PC-9 (cell line): ENCODE results near the gene CDHR2. TPM values are rescaled to one million over a fixed set of nuclear protein-coding genes. Genes with fewer than 3 reads are reported as not detected.

Source experiments
- BruUV-seq: library from RNA; stranded (reverse); fragments of 400-500 nt; replicated peaks from 2 replicates; lab custom pipeline; 2021; lab: Mats Ljungman, UMichigan
- CTCF ChIA-PET: fragments of 300-600 bp; sonication (Branson Sonifier 250); formaldehyde crosslinking; loops from one replicate; lab custom pipeline; 2022; ENCODE audit warnings: antibody characterized with exemption; lab: Charles Lee
- POLR2A ChIA-PET: fragments of 300-600 bp; sonication (Branson Sonifier 250); formaldehyde crosslinking; loops from one replicate; lab custom pipeline; 2022; ENCODE audit warnings: antibody characterized with exemption; ENCODE audit not compliant: unreplicated experiment; lab: Charles Lee
- DNase-seq, 2 experiments: peaks; one replicate each; pipeline versions ENCODE4 v3.0.0 to v3.0.0-alpha.2; 2015 to 2022; ENCODE audit warnings: mixed read lengths in 1 of 2
- H2AFZ ChIP-seq: fragments of 200-600 bp; sonication (generic); 2 replicates; pipeline ENCODE4 v1.8.1; 2017; ENCODE audit warnings: antibody characterized with exemption
- H3F3A ChIP-seq: fragments of 200-600 bp; sonication (generic); 2 replicates; pipeline ENCODE4 v1.8.1; 2017; ENCODE audit warnings: antibody characterized with exemption, mild to moderate bottlenecking, low read depth; ENCODE audit not compliant: insufficient read depth
- H3K27ac ChIP-seq: fragments of 200-600 bp; sonication (generic); 2 replicates; pipeline ENCODE4 v1.6.1; 2016; ENCODE audit warnings: mixed run types
- H3K27me3 ChIP-seq: fragments of 200-600 bp; sonication (generic); 2 replicates; pipeline ENCODE4 v1.6.1; 2016; ENCODE audit warnings: low read depth, mixed run types; ENCODE audit not compliant: insufficient read depth
- H3K36me3 ChIP-seq: fragments of 200-600 bp; sonication (generic); 2 replicates; pipeline ENCODE4 v1.6.1; 2016; ENCODE audit warnings: low read depth, mixed run types
- H3K4me1 ChIP-seq: fragments of 200-600 bp; sonication (generic); replicated peaks from 2 replicates; pipeline ENCODE4 v1.6.1; 2016; ENCODE audit warnings: mixed run types; ENCODE audit not compliant: insufficient read depth
- H3K4me2 ChIP-seq: fragments of 200-600 bp; sonication (generic); 2 replicates; pipeline ENCODE4 v1.6.1; 2017; ENCODE audit warnings: mixed run types
- H3K4me3 ChIP-seq: fragments of 200-600 bp; sonication (generic); 2 replicates; pipeline ENCODE4 v1.6.1; 2016; ENCODE audit warnings: mixed run types
- H3K79me2 ChIP-seq: fragments of 200-600 bp; sonication (generic); 2 replicates; pipeline ENCODE4 v1.6.1; 2017; ENCODE audit warnings: low read depth, mixed run types
- H3K9me2 ChIP-seq: fragments of 200-600 bp; sonication (generic); 2 replicates; pipeline ENCODE4 v1.8.1; 2017; ENCODE audit warnings: mild to moderate bottlenecking; ENCODE audit not compliant: insufficient read depth
- H3K9me3 ChIP-seq: fragments of 200-600 bp; sonication (generic); 2 replicates; pipeline ENCODE4 v1.8.1; 2016; ENCODE audit warnings: low read depth; ENCODE audit not compliant: insufficient read depth
- H4K20me1 ChIP-seq: fragments of 200-600 bp; sonication (generic); 2 replicates; pipeline ENCODE4 v1.8.1; 2017; ENCODE audit not compliant: insufficient read depth
- CTCF ChIP-seq: fragments of 200-600 bp; sonication (generic); conservative IDR thresholded peaks from 2 replicates; pipeline ENCODE4 v1.6.1; 2017; ENCODE audit warnings: mixed run types, antibody characterized with exemption, mild to moderate bottlenecking, moderate library complexity
- EZH2 ChIP-seq: fragments of 200-600 bp; sonication (generic); IDR thresholded peaks from 2 replicates; pipeline ENCODE4 v1.8.0; 2017; ENCODE audit warnings: antibody characterized with exemption, low read depth
- intact Hi-C: fragments of 100-400 bp; cut with micrococcal nuclease; formaldehyde crosslinking; loops from one replicate; pipeline ENCODE4 v1.10.0; 2022; ENCODE audit not compliant: unreplicated experiment
- total RNA-seq: library from RNA; stranded (reverse); gene quantifications from 2 replicates; pipeline ENCODE4 v1.2.3, GENCODE V29; 2021

The CDHR2 gene
- total RNA-seq, 1 experiment from 2014 or later: not detected

GRCh38 chr5:176532795-176533194 lies 16.3 kb upstream of the CDHR2 start:
- Histone ChIP-seq H3K9me3 (no peaks in the 10 kb centered on the region), H3K27me3 (no peaks in the 10 kb centered on the region), H3K36me3 (0 out of 2 replicates have a peak, but pooled peaks cover 3% of the 10 kb centered on the region), H3K79me2 (peaks cover 49% of the 10 kb centered on the region), H3K4me3 (no peak overlapping the region), H3K4me1 (peaks cover 10% of the 10 kb centered on the region), H3K9me2 (no peaks in the 10 kb centered on the region), H3K4me2 (no peak overlapping the region), H3F3A (peaks cover 8% of the 10 kb centered on the region; the same call in 1 of the 2 replicates), H4K20me1 (peaks cover 32% of the 10 kb centered on the region), H2AFZ (no peak overlapping the region), H3K27ac (no peak overlapping the region)
- intact Hi-C loops: loop anchor here (10.0 kb wide), 1 partner anchor 472 kb away; the partner anchor contains the start of gene UIMC1
- ChIA-PET CTCF (interaction anchor here (0.6 kb wide), 1 partner anchor 10 kb away, joined by 3 read pairs; no protein-coding TSS in a partner anchor), POLR2A (interaction anchor here (0.5 kb wide), 1 partner anchor 15 kb away, joined by 5 read pairs; no protein-coding TSS in a partner anchor)
- DNase-seq: no peak
- TF ChIP-seq EZH2: no peak
- no peak for TF ChIP-seq CTCF
- no TSS peak for BruUV-seq

DNA sequence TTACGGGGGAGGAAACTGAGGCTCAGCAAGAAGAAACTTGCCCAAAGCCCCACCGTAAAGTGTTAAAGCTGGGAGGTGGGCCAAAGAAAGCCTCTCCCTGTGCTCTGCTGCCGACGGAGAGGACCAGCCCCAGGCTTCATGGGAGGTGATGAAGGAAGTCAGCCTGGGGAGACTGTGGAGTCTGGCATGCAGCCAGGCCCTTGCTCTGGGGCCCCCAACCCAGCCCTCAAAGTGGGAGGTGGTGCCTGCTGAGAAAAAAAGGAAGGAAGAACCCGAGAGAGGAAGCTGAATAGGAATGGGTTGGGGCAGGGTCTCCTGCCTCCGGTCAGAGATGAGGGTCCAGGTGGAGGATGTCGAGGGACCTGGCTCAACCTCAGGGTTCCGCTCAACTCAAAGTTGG lies 15.8 kb upstream of the CDHR2 start:
- H3K27ac ChIP-seq: no peak overlapping the region
- H4K20me1 ChIP-seq: peaks cover 32% of the 10 kb centered on the region
- ChIA-PET POLR2A (interaction anchor here (0.5 kb wide), 1 partner anchor 14 kb away, joined by 5 read pairs; no protein-coding TSS in a partner anchor), CTCF (no interaction called here)
- TF ChIP-seq EZH2 (no peak), CTCF (no peak)
- no TSS peak for BruUV-seq
- intact Hi-C loops: loop anchor here (10.0 kb wide), 1 partner anchor 471 kb away; the partner anchor contains the start of gene UIMC1
- H3K36me3 ChIP-seq: 0 out of 2 replicates have a peak, but pooled peaks cover 3% of the 10 kb centered on the region
- H3K27me3 ChIP-seq: no peaks in the 10 kb centered on the region
- no peak overlapping the region for H3K4me3 ChIP-seq
- no peak overlapping the region for H3K4me2 ChIP-seq
- no peaks in the 10 kb centered on the region for H3K9me3 ChIP-seq
- peaks cover 49% of the 10 kb centered on the region for H3K79me2 ChIP-seq
- peaks cover 15% of the 10 kb centered on the region for H3K4me1 ChIP-seq
- DNase-seq: no peak
- no peak overlapping the region for H2AFZ ChIP-seq
- peaks cover 12% of the 10 kb centered on the region for H3F3A ChIP-seq
- no peaks in the 10 kb centered on the region for H3K9me2 ChIP-seq

- TF ChIP-seq CTCF: no peak
- TF ChIP-seq EZH2: no peak
These were observed 15.1 kb upstream of the CDHR2 start for GRCh38 chr5:176533894-176534611.

More at GRCh38 chr5:176533894-176534611, 15.1 kb upstream of the CDHR2 start:
- H4K20me1 ChIP-seq: peaks cover 32% of the 10 kb centered on the region
- peaks cover 19% of the 10 kb centered on the region for H3F3A ChIP-seq
- intact Hi-C loops: loop anchor here (10.0 kb wide), 1 partner anchor 471 kb away; the partner anchor contains the start of gene UIMC1
- no TSS peak for BruUV-seq
- no peaks in the 10 kb centered on the region for H3K9me2 ChIP-seq
- H2AFZ ChIP-seq: no peak overlapping the region
- no peaks in the 10 kb centered on the region for H3K9me3 ChIP-seq
- 0 out of 2 replicates have a peak, but pooled peaks cover 3% of the 10 kb centered on the region for H3K36me3 ChIP-seq
- CTCF ChIA-PET: no interaction called here
- no peak overlapping the region for H3K4me3 ChIP-seq
- no peaks in the 10 kb centered on the region for H3K27me3 ChIP-seq
- peaks cover 17% of the 10 kb centered on the region for H3K4me1 ChIP-seq
- no peak for DNase-seq
- H3K27ac ChIP-seq: no peak overlapping the region
- H3K79me2 ChIP-seq: peaks cover 49% of the 10 kb centered on the region
- POLR2A ChIA-PET: no interaction called here
- peak overlapping the region; percentile 89; the same call in 1 of the 2 replicates for H3K4me2 ChIP-seq
